Activated B cell treated with CpG ODN at 0.5 μM for 24 hours (primary cell): ENCODE results near the gene ETNK1. TPM values are rescaled to one million over a fixed set of nuclear protein-coding genes. Genes with fewer than 3 reads are reported as not detected.

Experiments used
- ATAC-seq: fragments of 200-7000 bp; cut with Tn5 transposase; one replicate; pipeline ENCODE4 v1.10.0; 2021; ENCODE audit warnings: low read depth, mild to moderate bottlenecking, moderate library complexity
- CTCF ChIA-PET: fragments of 350-600 bp; sonication (Branson Sonifier 250); formaldehyde crosslinking; loops from one replicate; lab custom pipeline; 2021; ENCODE audit warnings: antibody characterized with exemption; lab: Charles Lee
- POLR2A ChIA-PET: fragments of 350-600 bp; sonication (Branson Sonifier 250); formaldehyde crosslinking; loops from one replicate; lab custom pipeline; 2021; ENCODE audit warnings: antibody characterized with exemption; lab: Charles Lee
- DNase-seq: peaks from one replicate; pipeline ENCODE4 v3.0.0; 2022
- H3K27ac Mint-ChIP-seq: one replicate; pipeline ENCODE4 v1.8.0; 2020; ENCODE audit warnings: mixed read lengths
- H3K27me3 Mint-ChIP-seq: one replicate; pipeline ENCODE4 v1.8.0; 2021; ENCODE audit warnings: mixed read lengths
- H3K36me3 Mint-ChIP-seq: one replicate; pipeline ENCODE4 v1.8.0; 2021; ENCODE audit warnings: low read depth, mixed read lengths
- H3K4me1 Mint-ChIP-seq: one replicate; pipeline ENCODE4 v1.8.0; 2021; ENCODE audit warnings: mixed read lengths
- H3K4me3 Mint-ChIP-seq: one replicate; pipeline ENCODE4 v1.8.0; 2020; ENCODE audit warnings: mild to moderate bottlenecking, mixed read lengths
- H3K9me3 Mint-ChIP-seq: one replicate; pipeline ENCODE4 v1.8.0; 2020; ENCODE audit warnings: mixed read lengths
- intact Hi-C: fragments of 100-400 bp; cut with micrococcal nuclease; formaldehyde crosslinking; loops from one replicate; pipeline ENCODE4 v1.15.1; 2024
- total RNA-seq: library from RNA; stranded (reverse); gene quantifications from 2 replicates; pipeline ENCODE4 v1.2.3, GENCODE V29; 2022
- TF ChIP-seq, protein P1 (sequence below): fragments of 200-600 bp; IDR thresholded peaks from one replicate; pipeline ENCODE4 v1.8.0; 2022; ENCODE audit warnings: antibody characterized with exemption, mild to moderate bottlenecking

Gene ETNK1
- total RNA-seq, 1 donor from 2014 or later = 98.5 TPM

DNA sequence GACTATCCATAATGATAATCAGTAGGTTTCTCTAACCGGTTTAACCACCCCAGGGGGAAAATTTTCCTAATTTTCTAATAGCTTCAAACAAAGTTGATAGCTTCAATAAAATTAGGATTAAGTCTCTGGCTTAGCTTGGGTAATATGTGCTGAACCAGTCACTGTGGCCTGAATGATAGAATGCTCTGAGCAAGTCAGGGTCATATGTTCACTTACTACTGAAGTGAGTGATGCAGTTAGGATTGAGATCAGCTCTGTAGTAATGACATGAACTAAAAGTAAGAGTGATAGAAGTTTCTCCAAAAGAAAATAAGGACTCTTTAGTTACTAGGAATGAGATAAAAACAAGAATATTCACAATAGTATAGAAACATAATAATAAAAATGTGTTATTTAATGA, 32.6 kb downstream of the ETNK1 start:
- CTCF ChIA-PET = no interaction called here
- Mint-ChIP-seq H3K27ac (no peak overlapping the region), H3K36me3 (peaks cover 46% of the 10 kb centered on the region), H3K9me3 (no peaks in the 10 kb centered on the region), H3K4me3 (no peak overlapping the region), H3K4me1 (peaks cover 24% of the 10 kb centered on the region), H3K27me3 (no peaks in the 10 kb centered on the region)
- POLR2A ChIA-PET = no interaction called here
- intact Hi-C loops = no loop called here
- DNase-seq (no peak), ATAC-seq (no peak)
- TF ChIP-seq, protein P1, sequence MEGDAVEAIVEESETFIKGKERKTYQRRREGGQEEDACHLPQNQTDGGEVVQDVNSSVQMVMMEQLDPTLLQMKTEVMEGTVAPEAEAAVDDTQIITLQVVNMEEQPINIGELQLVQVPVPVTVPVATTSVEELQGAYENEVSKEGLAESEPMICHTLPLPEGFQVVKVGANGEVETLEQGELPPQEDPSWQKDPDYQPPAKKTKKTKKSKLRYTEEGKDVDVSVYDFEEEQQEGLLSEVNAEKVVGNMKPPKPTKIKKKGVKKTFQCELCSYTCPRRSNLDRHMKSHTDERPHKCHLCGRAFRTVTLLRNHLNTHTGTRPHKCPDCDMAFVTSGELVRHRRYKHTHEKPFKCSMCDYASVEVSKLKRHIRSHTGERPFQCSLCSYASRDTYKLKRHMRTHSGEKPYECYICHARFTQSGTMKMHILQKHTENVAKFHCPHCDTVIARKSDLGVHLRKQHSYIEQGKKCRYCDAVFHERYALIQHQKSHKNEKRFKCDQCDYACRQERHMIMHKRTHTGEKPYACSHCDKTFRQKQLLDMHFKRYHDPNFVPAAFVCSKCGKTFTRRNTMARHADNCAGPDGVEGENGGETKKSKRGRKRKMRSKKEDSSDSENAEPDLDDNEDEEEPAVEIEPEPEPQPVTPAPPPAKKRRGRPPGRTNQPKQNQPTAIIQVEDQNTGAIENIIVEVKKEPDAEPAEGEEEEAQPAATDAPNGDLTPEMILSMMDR = no peak

DNA sequence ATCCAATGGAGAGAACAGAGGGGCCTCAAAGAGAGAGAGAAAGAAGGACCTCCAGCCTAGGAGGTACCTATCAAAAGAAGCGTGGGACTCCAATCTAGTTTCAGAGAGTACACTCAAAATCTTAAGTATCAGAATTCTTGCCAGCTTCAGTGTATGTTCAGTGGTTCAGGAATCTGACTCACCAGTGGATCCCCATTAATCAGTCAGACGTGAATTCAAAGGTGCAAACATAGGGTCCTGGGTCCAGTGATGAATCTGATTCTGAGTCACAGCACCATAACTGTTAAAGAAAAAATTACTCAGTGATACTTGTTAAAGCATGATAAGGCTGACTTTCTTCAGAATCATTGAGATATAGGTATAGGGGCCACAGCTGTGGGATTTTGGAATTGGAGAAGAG, 33.2 kb downstream of the ETNK1 start:
- intact Hi-C loops = no loop called here
- DNase-seq = no peak
- CTCF ChIA-PET = no interaction called here
- TF ChIP-seq, protein P1 = no peak
- peaks cover 39% of the 10 kb centered on the region for H3K36me3 Mint-ChIP-seq
- peaks cover 18% of the 10 kb centered on the region for H3K4me1 Mint-ChIP-seq
- H3K4me3 Mint-ChIP-seq = no peak overlapping the region
- H3K9me3 Mint-ChIP-seq = no peaks in the 10 kb centered on the region
- POLR2A ChIA-PET = no interaction called here
- no peak overlapping the region for H3K27ac Mint-ChIP-seq
- H3K27me3 Mint-ChIP-seq = no peaks in the 10 kb centered on the region
- ATAC-seq = no peak

DNA sequence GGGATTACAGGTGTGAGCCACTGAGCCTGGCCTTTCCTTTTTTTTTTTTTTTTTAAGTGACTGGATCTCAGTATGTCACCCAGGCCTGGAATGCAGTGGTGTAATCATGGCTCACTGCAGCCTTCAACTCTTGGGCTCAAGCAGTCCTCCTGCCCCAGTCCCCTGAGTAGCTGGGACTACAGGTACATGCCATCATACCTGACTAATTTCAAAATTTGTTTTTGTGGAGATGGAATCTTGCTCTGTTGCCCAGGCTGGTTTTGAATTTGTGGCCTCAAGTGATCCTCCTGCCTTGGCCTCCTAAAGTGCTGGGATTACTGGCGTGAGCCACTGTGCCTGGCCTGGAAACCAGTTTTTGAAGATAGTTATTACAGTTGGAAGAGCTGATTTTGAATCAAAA, 37.4 kb downstream of the ETNK1 start:
- Mint-ChIP-seq H3K4me3 (no peak overlapping the region), H3K4me1 (peaks cover 8% of the 10 kb centered on the region), H3K36me3 (peaks cover 48% of the 10 kb centered on the region), H3K27ac (no peak overlapping the region), H3K27me3 (no peaks in the 10 kb centered on the region), H3K9me3 (no peaks in the 10 kb centered on the region)
- DNase-seq (no peak), ATAC-seq (no peak)
- TF ChIP-seq, protein P1 = no peak
- POLR2A ChIA-PET = no interaction called here
- intact Hi-C loops = no loop called here
- CTCF ChIA-PET = no interaction called here

DNA sequence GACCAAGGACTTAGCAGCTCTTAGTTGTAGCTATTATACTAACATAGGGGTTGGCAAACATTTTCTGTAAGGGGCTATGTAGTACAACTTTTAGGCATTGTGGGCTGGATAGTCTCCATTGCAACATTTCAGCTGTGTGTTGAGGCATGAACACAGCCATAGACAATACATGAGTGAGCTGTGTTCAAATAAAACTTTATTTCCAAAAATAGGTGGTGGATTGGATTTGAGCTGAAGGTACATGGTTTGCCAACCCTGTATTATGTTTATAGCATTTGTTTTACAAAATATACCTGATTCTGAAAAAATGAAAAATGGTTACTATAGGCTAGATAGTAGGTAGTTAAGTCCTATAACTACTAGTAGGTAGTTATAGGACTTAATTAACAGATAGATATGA, 40.5 kb downstream of the ETNK1 start:
- DNase-seq (no peak), ATAC-seq (no peak)
- ChIA-PET POLR2A (no interaction called here), CTCF (no interaction called here)
- intact Hi-C loops = no loop called here
- no peaks in the 10 kb centered on the region for H3K4me1 Mint-ChIP-seq
- TF ChIP-seq, protein P1 = no peak
- peaks cover 38% of the 10 kb centered on the region for H3K36me3 Mint-ChIP-seq
- no peak overlapping the region for H3K27ac Mint-ChIP-seq
- H3K27me3 Mint-ChIP-seq = no peaks in the 10 kb centered on the region
- no peak overlapping the region for H3K4me3 Mint-ChIP-seq
- no peaks in the 10 kb centered on the region for H3K9me3 Mint-ChIP-seq

DNA sequence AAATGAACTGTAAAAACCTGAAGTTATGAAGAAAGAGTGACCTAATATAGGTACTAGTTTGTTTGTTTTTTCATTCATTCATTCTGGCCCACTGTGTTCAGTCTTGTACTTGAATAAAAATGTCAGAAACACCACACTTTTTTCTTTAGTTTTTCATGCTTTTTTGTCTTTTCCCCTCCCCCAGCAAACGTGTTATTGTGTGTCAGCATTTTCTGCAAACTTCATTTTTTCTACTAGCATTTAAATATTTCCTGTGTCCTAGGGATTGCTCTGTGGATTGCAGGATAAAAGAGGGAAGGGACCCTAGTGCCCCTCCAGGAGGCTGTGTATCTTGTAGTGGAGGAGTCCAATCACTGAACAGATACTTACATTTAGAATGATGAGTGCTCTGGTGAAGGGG, 42.2 kb downstream of the ETNK1 start:
- no peak for DNase-seq
- H3K27me3 Mint-ChIP-seq = no peaks in the 10 kb centered on the region
- TF ChIP-seq, protein P1 = no peak
- no peak overlapping the region for H3K4me3 Mint-ChIP-seq
- H3K36me3 Mint-ChIP-seq = peaks cover 35% of the 10 kb centered on the region
- intact Hi-C loops = no loop called here
- no peaks in the 10 kb centered on the region for H3K4me1 Mint-ChIP-seq
- H3K9me3 Mint-ChIP-seq = no peaks in the 10 kb centered on the region
- ChIA-PET CTCF (no interaction called here), POLR2A (no interaction called here)
- ATAC-seq = no peak
- no peak overlapping the region for H3K27ac Mint-ChIP-seq
